Measurements from ENCODE around the gene POLDIP2. TPM values are rescaled to one million over a fixed set of nuclear protein-coding genes. Genes with fewer than 3 reads are reported as not detected.

POLDIP2 gene
- polyA plus RNA-seq, 1 of the 3 experiments (the other 2 are of a cell fraction): 98.1 TPM

GRCh38 chr17:28363776-28364650 lies 6.7 kb upstream of the POLDIP2 start:
- Histone ChIP-seq H3K4me3 (ENCODE audit: low read depth in 2 of 2, low read length in 1 of 2) (no peak overlapping the region), H4K20me1 (ENCODE audit: insufficient read depth) (no peaks in the 10 kb centered on the region), H3K27ac (ENCODE audit: low read depth in 2 of 2, low read length in 1 of 2) (no peak overlapping the region), H3K79me2 (ENCODE audit: insufficient read depth) (peaks cover 3% of the 10 kb centered on the region; the same call in 1 of the 2 replicates), H2AFZ (ENCODE audit: low read depth) (no peak overlapping the region), H3K9me2 (no peaks in the 10 kb centered on the region), H3K36me3 (replicated peaks in 1 of 2; ENCODE audit: control insufficient read depth in 1 of 2, insufficient read depth in 2 of 2, low read length in 1 of 2) (peaks cover 18 to 41% of the 10 kb centered on the region in 2 experiments), H3F3A (replicated peaks; ENCODE audit: insufficient read depth) (peaks cover 6% of the 10 kb centered on the region), H3K9me3 (no peaks in the 10 kb centered on the region), H3K27me3 (ENCODE audit: insufficient read depth) (no peaks in the 10 kb centered on the region), H3K4me2 (no peak overlapping the region), H3K4me1 (ENCODE audit: control insufficient read depth in 1 of 2, insufficient read depth in 2 of 2, low read depth in 1 of 2, low read length in 1 of 2) (no peaks in the 10 kb centered on the region), H3K9ac (no peak overlapping the region)
- DNase-seq: no peak
- TF ChIP-seq TAF1 (IDR thresholded peaks at IDR 0.05; ENCODE audit: borderline replicate concordance, low read depth, low read length) (no peak), YY1 (IDR thresholded peaks at IDR 0.05; ENCODE audit: low read depth) (no peak), ELF1 (IDR thresholded peaks at IDR 0.05) (no peak), NRF1 (IDR thresholded peaks at IDR 0.05; ENCODE audit: low read depth, low read length) (no peak), PBX3 (IDR thresholded peaks at IDR 0.05) (no peak)
- ChIA-PET CTCF (no interaction called here), POLR2A (no interaction called here)
- WGBS (ENCODE audit: low lambda C conversion rate): 96% methylated on average over 7 of the region's 8 CpGs

GRCh38 chr17:28363186-28363585 lies 5.9 kb upstream of the POLDIP2 start:
- H3K4me3 ChIP-seq (ENCODE audit: low read depth in 2 of 2, low read length in 1 of 2): no peak overlapping the region
- CTCF ChIA-PET: no interaction called here

More at GRCh38 chr17:28363186-28363585, 5.9 kb upstream of the POLDIP2 start:
- no peak for DNase-seq
- peaks cover 4 to 5% of the 10 kb centered on the region in 2 experiments; a peak in 3 of 4 replicates for H3K4me1 ChIP-seq (ENCODE audit: control insufficient read depth in 1 of 2, insufficient read depth in 2 of 2, low read depth in 1 of 2, low read length in 1 of 2)
- no peaks in the 10 kb centered on the region for H3K27me3 ChIP-seq (ENCODE audit: insufficient read depth)
- WGBS (ENCODE audit: low lambda C conversion rate): 94% methylated on average over 5 of the region's 5 CpGs
- H3K9me3 ChIP-seq: no peaks in the 10 kb centered on the region
- no peaks in the 10 kb centered on the region for H3K9me2 ChIP-seq
- H3K27ac ChIP-seq (ENCODE audit: low read depth in 2 of 2, low read length in 1 of 2): no peak overlapping the region
- TF ChIP-seq EZH2phosphoT487 (IDR thresholded peaks at IDR 0.05; ENCODE audit: borderline replicate concordance, low read depth) (no peak), GABPA (IDR thresholded peaks at IDR 0.05; ENCODE audit: low read depth) (no peak), NFIC (IDR thresholded peaks at IDR 0.05; ENCODE audit: borderline replicate concordance) (no peak), SMC3 (IDR thresholded peaks at IDR 0.05; ENCODE audit: low read depth, low read length) (no peak), PBX3 (IDR thresholded peaks at IDR 0.05) (no peak), NRF1 (IDR thresholded peaks at IDR 0.05; ENCODE audit: low read depth, low read length) (no peak), YY1 (IDR thresholded peaks at IDR 0.05; ENCODE audit: low read depth) (no peak), MAX (IDR thresholded peaks at IDR 0.05; ENCODE audit: low read depth) (no peak), CTCF (IDR thresholded peaks at IDR 0.05) (no peak), GATA2 (CRISPR knock-in tag; IDR thresholded peaks at IDR 0.05) (no peak), CHD2 (IDR thresholded peaks at IDR 0.05; ENCODE audit: low read length, partially characterized antibody) (no peak), MEF2A (IDR thresholded peaks at IDR 0.05; ENCODE audit: borderline replicate concordance, low read depth) (no peak), FOXJ3 (CRISPR knock-in tag; IDR thresholded peaks at IDR 0.05) (no peak), RAD21 (IDR thresholded peaks at IDR 0.05; ENCODE audit: low read length) (no peak), MXI1 (IDR thresholded peaks at IDR 0.05; ENCODE audit: low read depth, low read length) (no peak)
- H4K20me1 ChIP-seq (ENCODE audit: insufficient read depth): no peaks in the 10 kb centered on the region
- POLR2A ChIA-PET: no interaction called here
- H2AFZ ChIP-seq (ENCODE audit: low read depth): no peak overlapping the region
- no peak overlapping the region for H3K4me2 ChIP-seq
- H3K79me2 ChIP-seq (ENCODE audit: insufficient read depth): peaks cover 12% of the 10 kb centered on the region
- no peak overlapping the region for H3K9ac ChIP-seq
- peaks cover 6% of the 10 kb centered on the region for H3F3A ChIP-seq (replicated peaks; ENCODE audit: insufficient read depth)
- H3K36me3 ChIP-seq (replicated peaks in 1 of 2; ENCODE audit: control insufficient read depth in 1 of 2, insufficient read depth in 2 of 2, low read length in 1 of 2): peaks cover 22 to 44% of the 10 kb centered on the region in 2 experiments

Data from SK-N-SH (cell line).